ENCODE data around the gene SNTB2.

Gene SNTB2

GRCh38 chr16:69349536-69349935 is 162.6 kb downstream of the SNTB2 start:
- DNase-seq, result no peak

GRCh38 chr16:69350536-69351133 is 163.7 kb downstream of the SNTB2 start:
- DNase-seq, result no peak

- DNase-seq, result no peak
Measured at GRCh38 chr16:69351309-69352027, 164.5 kb downstream of the SNTB2 start, which contains the start of gene TMED6. Gene TMED6, minus strand, starts transcription at chr16:69351786. Its CDS starts 33 bp downstream, at chr16:69351753.
